H1 (cell line): Measurements from ENCODE around the gene SCAP. TPM values are rescaled to one million over a fixed set of nuclear protein-coding genes. Genes with fewer than 3 reads are reported as not detected.

Experiments used
- ATF2 ChIP-seq: IDR thresholded peaks from 2 replicates; pipeline ENCODE4 v1.6.1; 2012; ENCODE audit warnings: low read length, inconsistent platforms
- CHD7 ChIP-seq: fragments of 300-600 bp; sonication (generic); IDR thresholded peaks from 2 replicates; pipeline ENCODE4 v1.7.1; 2012; ENCODE audit warnings: low read length, moderate library complexity, mild to moderate bottlenecking, inconsistent platforms; ENCODE audit not compliant: insufficient replicate concordance
- CREB1 ChIP-seq: IDR thresholded peaks from 2 replicates; pipeline ENCODE4 v1.6.1; 2012; ENCODE audit warnings: inconsistent platforms
- NRF1 ChIP-seq: IDR thresholded peaks from 2 replicates; pipeline ENCODE4 v1.6.1; 2011; ENCODE audit warnings: mild to moderate bottlenecking, low read depth, low read length, improper control_type of control experiment
- TAF1 ChIP-seq: IDR thresholded peaks from 2 replicates; pipeline ENCODE4 v1.6.1; 2011; ENCODE audit warnings: mild to moderate bottlenecking, low read depth, low read length
- TAF7 ChIP-seq: optimal IDR thresholded peaks from 2 replicates; pipeline ENCODE3; 2011; ENCODE audit warnings: low read depth, mild to moderate bottlenecking, inconsistent platforms, low read length, moderate library complexity, borderline replicate concordance
- TCF12 ChIP-seq: IDR thresholded peaks from 2 replicates; pipeline ENCODE4 v1.6.1; 2011; ENCODE audit warnings: low read depth, mild to moderate bottlenecking, low read length
- TEAD4 ChIP-seq: IDR thresholded peaks from 2 replicates; pipeline ENCODE4 v1.6.1; 2012; ENCODE audit warnings: low read depth, low read length, inconsistent platforms, mixed read lengths
- polyA plus RNA-seq, 7 experiments: library from polyadenylated mRNA; depleted of rRNA in 3 of 7; stranded (reverse) in 5 of 7; unstranded in 2 of 7; fragments of >200 nt in 5 of 7; fragments of 200-250 nt in 2 of 7; gene quantifications; 1 replicate in 5 of 7; 2 replicates in 1 of 7; 4 replicates in 1 of 7; pipeline versions ENCODE4 v1.2.1 to v1.2.3, GENCODE V29; 2011 to 2013; ENCODE audit warnings: missing spikeins in 2 of 7, mixed read lengths in 2 of 7
- total RNA-seq: library from RNA; stranded (reverse); fragmentation: NEBNext Ultra II Directional; extraction: Animal tissue kit (Norgen Biotek cat#: 25700); gene quantifications from 2 replicates; pipeline ENCODE4 v1.2.1, GENCODE V29; 2021

Gene SCAP
- total and polyA plus RNA-seq, 2 of the 8 experiments (the other 6 are each of a cell fraction or from before 2014, with no cell fraction given): 74.0 to 114 TPM

- TF ChIP-seq CHD7: no peak
- TF ChIP-seq NRF1: no peak
- TF ChIP-seq TAF7: no peak
- TF ChIP-seq TEAD4: no peak
- TF ChIP-seq TAF1: no peak
- TF ChIP-seq ATF2: no peak
- no peak for TF ChIP-seq TCF12
- no peak for TF ChIP-seq CREB1
These were observed 53.7 kb downstream of the SCAP start (continued) for GRCh38 chr3:47421741-47422649.
